Motor neuron (in vitro differentiated cells): Measurements from ENCODE around the gene GARIN3. TPM values are rescaled to one million over a fixed set of nuclear protein-coding genes. Genes with fewer than 3 reads are reported as not detected.

Experiments
- ATAC-seq, 8 experiments: fragments of 200-7000 bp; cut with Tn5 transposase; replicated peaks in 6 of 8; 2 replicates each; pipeline ENCODE4 v1.8.0; 2021; ENCODE audit warnings: mild to moderate bottlenecking in 8 of 8, moderate library complexity in 8 of 8
- H3K27ac ChIP-seq, 2 donors: fragments of 250-450 bp; sonication (Bioruptor Pico); 2 replicates each; pipeline ENCODE4 v1.9.0; 2021; ENCODE audit warnings: antibody characterized with exemption in 2 of 2, mild to moderate bottlenecking in 2 of 2, moderate library complexity in 1 of 2
- H3K4me1 ChIP-seq, 2 donors: fragments of 250-450 bp; sonication (Bioruptor Pico); replicated peaks in 1 of 2; 2 replicates each; pipeline ENCODE4 v1.6.1; 2021; ENCODE audit warnings: antibody characterized with exemption in 2 of 2, mild to moderate bottlenecking in 2 of 2, moderate library complexity in 1 of 2
- H3K4me3 ChIP-seq, 5 donors: fragments of 250-450 bp; sonication (Bioruptor Pico); 2 replicates each; pipeline ENCODE4 v1.9.0; 2021; ENCODE audit warnings: antibody characterized with exemption in 5 of 5, mild to moderate bottlenecking in 5 of 5, moderate library complexity in 4 of 5
- WGBS, 10 experiments: fragments of 450-650 bp; shearing (Covaris generic); methylation state at CpG; one replicate each; pipeline ENCODE4 v1.0.0; 2022; 5-methylcytosine and 5-hydroxymethylcytosine counted together
- in situ Hi-C, 9 experiments: fragments of 400-800 bp; cut with MboI; loops; one replicate each; pipeline ENCODE4 v1.15.0; 2021; ENCODE audit warnings: low sequenced_read_pairs in 9 of 9, low pct_unique_long_range_greater_than_20kb in 2 of 9; ENCODE audit not compliant: unreplicated experiment in 9 of 9
- total RNA-seq, 8 experiments: library from RNA; unstranded; fragments of 300-600 nt; gene quantifications; 2 replicates each; pipeline versions ENCODE4 v1.2.3 to v1.2.4, GENCODE V29; 2022

GARIN3 gene
- total RNA-seq, 8 experiments from 2014 or later = 0.14 to 0.54 (median 0.31) TPM; not detected in 4

DNA sequence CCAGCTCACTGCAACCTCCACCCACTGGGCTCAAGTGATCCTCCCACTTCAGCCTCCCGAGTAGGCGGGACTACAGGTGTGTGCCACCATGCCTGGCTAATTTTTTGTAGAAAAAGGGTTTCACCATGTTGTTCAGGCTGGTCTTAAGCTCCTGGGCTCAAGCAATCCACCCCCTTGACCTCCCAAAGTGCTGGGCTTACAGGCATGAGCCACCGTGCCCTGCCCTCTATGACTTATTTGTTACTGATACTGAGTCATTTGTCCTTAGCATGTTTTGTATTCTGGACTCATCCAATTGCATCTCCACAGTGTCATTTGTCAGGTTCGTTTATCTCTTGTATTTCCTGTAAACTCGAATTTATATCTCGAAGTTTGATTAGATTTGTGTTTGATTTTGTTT lies 11.9 kb upstream of the GARIN3 start:
- no peak overlapping the region for H3K4me3 ChIP-seq
- in situ Hi-C loops = no loop called here
- ATAC-seq = no peak
- 5 to 86% (median 79%) methylated on average over 2 to 5 of the region's 6 CpGs; no CpG with 5 or more reads in 1 of the 10 experiments for WGBS, 10 experiments
- H3K4me1 ChIP-seq = no peaks in the 10 kb centered on the region
- H3K27ac ChIP-seq = no peak overlapping the region

DNA sequence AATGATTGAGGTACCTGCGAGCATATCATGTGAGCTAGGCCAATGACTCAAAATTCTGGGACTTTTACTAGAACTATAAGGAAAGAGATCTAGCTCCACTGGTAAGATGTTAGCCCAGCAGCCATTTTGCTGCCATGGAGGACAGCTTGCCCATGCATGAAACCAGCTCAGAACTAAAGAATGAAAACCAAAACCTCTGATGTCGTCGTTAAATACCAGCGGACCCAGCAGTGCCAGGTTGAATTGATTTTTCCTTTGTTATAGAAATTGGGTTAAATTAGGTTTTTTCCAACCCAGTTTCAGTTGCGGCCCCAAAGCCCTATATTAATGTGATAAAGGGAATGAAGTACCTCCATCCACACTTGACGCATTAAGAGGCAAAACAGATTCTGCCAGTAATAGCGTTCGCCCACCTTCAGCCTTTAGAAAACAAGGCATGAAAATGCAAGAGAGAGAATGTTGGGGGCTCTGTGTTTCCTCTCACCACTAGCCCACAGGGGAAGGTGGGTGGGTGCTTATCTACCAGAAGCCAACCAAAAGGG lies 9.1 kb upstream of the GARIN3 start:
- 55 to 92% (median 80%) methylated on average over 1 to 8 of the region's 8 CpGs; no CpG with 5 or more reads in 1 of the 10 experiments for WGBS, 10 experiments
- in situ Hi-C loops = no loop called here
- no peak overlapping the region for H3K4me3 ChIP-seq
- H3K27ac ChIP-seq = no peak overlapping the region
- no peak for ATAC-seq
- no peaks in the 10 kb centered on the region for H3K4me1 ChIP-seq

DNA sequence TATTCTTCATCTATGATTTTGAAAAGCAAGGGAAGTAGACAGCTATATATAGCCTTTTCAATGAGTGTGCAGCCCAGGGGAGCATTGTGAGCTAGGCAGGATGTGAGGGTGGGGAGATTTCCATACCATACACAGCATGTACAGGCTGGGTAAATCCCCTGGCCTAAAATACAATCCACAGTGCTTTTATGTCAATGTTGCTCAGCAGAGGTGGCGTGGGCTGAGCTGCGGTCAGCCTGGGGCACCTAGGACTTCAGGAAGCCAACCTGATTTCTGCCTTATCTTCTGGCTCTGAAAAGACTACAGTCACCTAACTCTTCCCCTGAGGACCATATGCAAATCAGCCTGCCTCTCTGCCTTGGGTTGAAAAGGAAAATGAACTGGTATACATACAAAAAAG lies 6.3 kb upstream of the GARIN3 start:
- Histone ChIP-seq H3K4me3 (no peak overlapping the region), H3K4me1 (no peaks in the 10 kb centered on the region), H3K27ac (no peak overlapping the region)
- in situ Hi-C loops = loop anchor here in 1 of 9 experiments (25.0 kb wide), 1 partner anchor 115 kb away; no protein-coding TSS in a partner anchor
- no peak for ATAC-seq
- 20 to 76% (median 38%) methylated on average over 1 to 2 of the region's 2 CpGs; no CpG with 5 or more reads in 7 of the 10 experiments for WGBS, 10 experiments

DNA sequence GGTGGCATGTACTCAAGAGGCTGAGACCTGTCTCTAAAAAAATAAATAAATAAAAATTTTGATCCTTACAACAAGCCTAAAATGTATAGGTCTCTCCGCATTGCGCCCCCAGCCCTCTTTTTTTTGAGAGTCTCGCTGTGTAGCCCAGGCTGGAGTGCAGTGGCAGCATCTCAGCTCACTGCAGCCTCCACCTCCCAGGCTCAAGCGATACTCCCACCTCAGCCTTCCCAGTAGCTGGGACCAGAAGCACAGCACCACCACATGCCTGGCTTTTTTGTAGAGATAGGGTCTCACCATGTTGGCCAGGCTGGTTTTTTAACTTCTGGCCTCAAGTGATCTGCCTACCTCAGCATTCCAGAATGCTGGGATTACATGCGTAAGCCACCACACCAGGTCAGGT lies 2.2 kb upstream of the GARIN3 start:
- WGBS, 10 experiments = 58 to 100% (median 95%) methylated on average over 1 to 4 of the region's 5 CpGs; no CpG with 5 or more reads in 4 of the 10 experiments
- no peak overlapping the region for H3K4me3 ChIP-seq
- ATAC-seq = no peak
- H3K27ac ChIP-seq = no peak overlapping the region
- in situ Hi-C loops = loop anchor here in 1 of 9 experiments (25.0 kb wide), 1 partner anchor 119 kb away; no protein-coding TSS in a partner anchor
- H3K4me1 ChIP-seq = no peaks in the 10 kb centered on the region

DNA sequence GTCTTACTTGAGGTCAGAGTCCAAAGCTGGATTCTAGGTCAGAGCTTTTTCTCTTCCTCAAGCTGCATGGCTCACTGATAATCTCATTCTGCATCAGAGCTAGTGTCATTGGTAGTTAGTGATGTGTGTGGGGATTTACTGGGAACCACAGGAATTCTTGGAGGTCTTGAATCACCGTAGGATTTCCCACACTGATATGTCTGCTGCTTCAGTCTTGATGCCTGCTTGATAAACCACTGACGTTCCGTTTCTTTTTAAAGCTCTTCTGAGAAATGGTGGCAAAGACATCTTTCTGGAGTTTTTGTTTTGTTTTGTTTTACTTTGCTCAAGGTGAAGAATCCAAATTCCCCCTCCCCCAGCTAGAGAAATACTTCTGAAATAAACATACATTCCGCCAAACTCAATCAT lies 1.2 kb upstream of the GARIN3 start:
- H3K27ac ChIP-seq = no peak overlapping the region
- 0 to 100% (median 71%) methylated on average over 1 to 3 of the region's 4 CpGs; no CpG with 5 or more reads in 2 of the 10 experiments for WGBS, 10 experiments

DNA sequence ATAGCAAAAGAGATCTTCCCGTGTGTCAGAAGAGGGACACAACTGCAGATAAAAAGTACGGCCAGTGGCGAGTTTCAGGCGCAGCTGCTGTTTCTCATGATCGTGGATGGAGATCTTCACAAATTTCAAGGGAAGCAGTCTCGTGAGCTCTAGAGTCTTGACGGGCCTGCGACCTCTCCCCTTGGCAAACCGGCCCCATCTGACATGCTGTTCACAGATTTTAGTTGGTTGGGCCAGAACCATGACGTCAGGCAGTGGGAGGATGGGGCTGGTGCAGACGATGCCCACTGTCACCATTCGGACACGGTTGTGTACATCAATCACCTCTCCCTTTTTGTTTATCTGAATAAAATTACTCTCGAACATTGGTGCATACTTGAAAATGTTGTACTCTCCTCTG lies 396 bp downstream of the GARIN3 start:
- no peak overlapping the region for H3K4me3 ChIP-seq
- WGBS, 10 experiments = 44 to 95% (median 86%) methylated on average over 2 to 10 of the region's 14 CpGs; no CpG with 5 or more reads in 1 of the 10 experiments
- ATAC-seq = no peak
- in situ Hi-C loops = loop anchor here in 1 of 9 experiments (25.0 kb wide), 1 partner anchor 122 kb away; no protein-coding TSS in a partner anchor
- H3K27ac ChIP-seq = no peak overlapping the region
- H3K4me1 ChIP-seq = no peaks in the 10 kb centered on the region

More for the DNA sequence above, 1.2 kb upstream of the GARIN3 start:
- ATAC-seq = no peak
- in situ Hi-C loops = loop anchor here in 1 of 9 experiments (25.0 kb wide), 1 partner anchor 120 kb away; no protein-coding TSS in a partner anchor
- Histone ChIP-seq H3K4me3 (no peak overlapping the region), H3K4me1 (no peaks in the 10 kb centered on the region)

DNA sequence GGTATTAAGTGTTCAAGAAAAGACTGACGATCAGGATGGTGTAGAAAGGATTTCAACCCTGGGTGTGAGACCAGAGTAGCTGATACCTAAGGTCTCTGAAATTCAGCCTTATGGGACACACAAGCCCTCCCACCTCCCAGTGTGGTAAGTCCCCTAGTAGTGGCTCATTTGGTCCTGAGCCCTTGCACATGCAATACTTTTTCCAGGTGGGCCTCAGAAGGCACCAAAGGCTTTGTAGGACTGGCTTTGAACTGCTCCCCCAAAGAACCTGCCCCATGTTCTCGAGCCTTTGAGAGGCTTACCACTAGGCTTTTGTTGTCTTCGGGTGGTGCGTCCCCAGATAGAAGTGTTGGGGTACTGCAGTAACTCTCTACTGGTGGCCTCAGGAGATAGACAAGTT lies 803 bp downstream of the GARIN3 start:
- in situ Hi-C loops = loop anchor here in 1 of 9 experiments (25.0 kb wide), 1 partner anchor 122 kb away; no protein-coding TSS in a partner anchor
- Histone ChIP-seq H3K27ac (no peak overlapping the region), H3K4me1 (no peaks in the 10 kb centered on the region), H3K4me3 (no peak overlapping the region)
- 0 to 100% (median 83%) methylated on average over 1 to 2 of the region's 4 CpGs; no CpG with 5 or more reads in 3 of the 10 experiments for WGBS, 10 experiments
- no peak for ATAC-seq

DNA sequence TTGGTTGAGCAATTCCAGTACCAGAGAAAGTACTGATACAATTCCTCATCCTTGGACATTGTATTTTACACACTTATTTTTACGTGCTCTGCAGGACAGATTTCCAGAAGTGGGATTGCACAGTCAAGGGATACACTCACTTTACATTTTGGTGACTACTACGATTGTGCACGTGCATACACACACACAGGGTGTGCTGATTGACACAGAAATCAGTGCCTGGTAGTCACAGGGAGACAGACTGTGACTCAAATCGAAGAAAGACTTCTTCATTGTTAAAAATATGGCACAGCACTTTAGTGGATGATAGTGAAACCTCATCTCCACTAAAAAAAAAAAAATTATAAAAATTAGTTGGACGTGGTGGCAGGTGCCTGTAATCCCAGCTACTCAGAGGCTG lies 1.5 kb downstream of the GARIN3 start:
- H3K27ac ChIP-seq = no peak overlapping the region
- no peaks in the 10 kb centered on the region for H3K4me1 ChIP-seq
- H3K4me3 ChIP-seq = no peak overlapping the region
- no peak for ATAC-seq
- WGBS, 10 experiments = 34 to 86% (median 60%) methylated on average over 2 to 5 of the region's 5 CpGs; no CpG with 5 or more reads in 2 of the 10 experiments
- in situ Hi-C loops = loop anchor here in 1 of 9 experiments (25.0 kb wide), 1 partner anchor 123 kb away; no protein-coding TSS in a partner anchor

DNA sequence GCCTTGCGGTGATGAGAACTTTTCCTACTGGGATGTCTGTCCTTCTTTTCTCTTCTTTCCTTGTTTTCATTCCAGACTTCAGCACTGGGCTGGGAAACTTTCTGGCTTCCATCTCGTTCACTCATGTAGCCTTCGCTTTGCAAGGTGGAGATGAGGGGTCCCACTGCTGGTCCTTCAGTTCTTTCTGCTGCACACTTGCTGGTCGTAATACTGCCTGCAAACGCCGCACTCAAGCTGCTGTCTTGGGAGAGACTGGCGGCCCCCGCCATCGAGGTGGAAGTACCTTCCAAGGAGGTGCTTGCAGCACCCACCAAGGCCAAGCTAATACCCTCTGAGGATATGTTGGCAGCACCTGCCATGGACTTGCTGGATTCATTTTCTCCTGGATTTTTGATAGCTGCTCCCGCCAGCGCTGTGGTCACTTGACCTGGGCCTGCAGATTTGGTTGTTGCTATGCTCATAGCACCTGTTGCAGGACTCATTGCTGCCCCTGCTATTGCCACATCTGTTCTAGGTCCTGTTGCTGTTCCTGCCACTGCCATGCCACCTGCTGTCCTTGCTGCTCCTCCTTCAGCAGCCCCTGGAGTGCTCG lies 3.0 kb downstream of the GARIN3 start:
- ATAC-seq = no peak
- WGBS, 10 experiments = 20 to 96% (median 77%) methylated on average over 1 to 9 of the region's 12 CpGs; no CpG with 5 or more reads in 2 of the 10 experiments
- no peaks in the 10 kb centered on the region for H3K4me1 ChIP-seq
- in situ Hi-C loops = loop anchor here in 1 of 9 experiments (25.0 kb wide), 1 partner anchor 124 kb away; no protein-coding TSS in a partner anchor
- H3K4me3 ChIP-seq = no peak overlapping the region
- no peak overlapping the region for H3K27ac ChIP-seq

DNA sequence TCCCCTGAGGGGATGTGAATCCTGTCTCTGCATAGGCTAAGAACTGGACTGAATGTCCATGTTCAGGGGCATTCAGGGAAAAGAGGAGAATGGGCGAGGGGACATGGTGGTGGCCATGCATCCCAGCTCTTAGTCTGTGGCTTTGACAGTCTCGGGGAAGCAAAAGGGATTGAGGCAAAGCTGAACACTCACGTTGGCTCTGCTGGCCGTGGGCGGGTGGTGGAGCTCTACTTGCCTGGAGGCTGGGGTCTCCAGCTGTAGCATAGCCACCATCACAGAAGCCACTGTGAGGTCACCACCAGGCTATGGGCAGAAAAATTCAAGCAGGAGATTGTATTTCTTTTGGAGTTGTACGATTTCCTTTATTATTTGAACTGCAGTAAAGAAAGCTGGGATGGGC lies 4.1 kb downstream of the GARIN3 start:
- in situ Hi-C loops = loop anchor here in 1 of 9 experiments (25.0 kb wide), 1 partner anchor 125 kb away; no protein-coding TSS in a partner anchor
- 40 to 100% (median 80%) methylated on average over 1 to 5 of the region's 6 CpGs; no CpG with 5 or more reads in 3 of the 10 experiments for WGBS, 10 experiments
- no peak for ATAC-seq
- H3K27ac ChIP-seq = no peak overlapping the region
- no peaks in the 10 kb centered on the region for H3K4me1 ChIP-seq
- H3K4me3 ChIP-seq = no peak overlapping the region

DNA sequence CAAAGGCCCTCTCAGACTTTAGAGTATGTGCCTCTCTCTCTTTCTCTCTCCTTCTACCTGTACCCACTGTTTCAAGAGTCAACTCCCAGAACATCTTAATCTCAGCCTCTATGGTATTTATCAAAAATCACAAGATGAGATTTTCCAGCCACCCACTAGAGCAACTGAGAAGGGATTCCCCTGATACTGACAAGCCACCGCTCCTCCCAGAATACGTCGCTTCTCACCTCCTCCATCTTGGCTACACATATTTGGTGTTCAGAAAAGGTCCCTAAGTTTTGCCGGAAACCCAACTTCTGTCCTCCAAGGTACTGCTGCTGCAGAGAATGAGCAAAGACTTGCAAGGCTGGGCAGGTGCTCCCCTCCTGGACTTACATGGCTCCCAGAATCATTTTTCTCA lies 6.1 kb downstream of the GARIN3 start:
- Histone ChIP-seq H3K27ac (no peak overlapping the region), H3K4me1 (no peaks in the 10 kb centered on the region), H3K4me3 (no peak overlapping the region)
- WGBS, 10 experiments = 34 to 100% (median 96%) methylated on average over 3 to 4 of the region's 4 CpGs; no CpG with 5 or more reads in 4 of the 10 experiments
- no peak for ATAC-seq
- in situ Hi-C loops = loop anchor here in 1 of 9 experiments (25.0 kb wide), 1 partner anchor 127 kb away; no protein-coding TSS in a partner anchor

DNA sequence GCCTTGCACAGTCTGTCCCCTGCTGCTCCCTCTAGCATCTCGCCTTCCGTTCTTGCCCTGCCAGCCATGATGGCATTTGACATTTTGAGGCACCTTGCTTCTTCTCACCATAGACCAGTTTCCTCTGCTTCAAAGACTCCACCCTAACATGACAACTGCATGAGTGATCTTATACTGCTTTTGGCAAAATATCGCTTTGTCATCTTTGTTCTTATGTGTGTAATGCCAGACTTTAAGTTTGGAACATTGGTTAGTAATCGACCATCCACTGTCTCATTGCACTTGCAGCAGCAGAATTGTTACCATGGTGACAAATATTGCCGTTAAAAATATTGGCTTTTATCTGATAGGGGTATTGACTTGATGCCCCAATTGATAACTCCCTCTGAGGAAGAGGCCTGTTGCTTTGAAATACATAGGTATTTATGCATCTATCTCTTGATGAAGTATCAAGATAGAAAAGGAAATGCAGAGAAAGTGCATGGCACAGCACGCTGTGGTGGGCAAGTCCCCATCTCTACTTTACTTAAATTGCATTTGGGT lies 6.8 kb downstream of the GARIN3 start:
- 20 to 100% (median 80%) methylated on average over 1 to 6 of the region's 6 CpGs; no CpG with 5 or more reads in 1 of the 10 experiments for WGBS, 10 experiments

More for the DNA sequence above, 6.8 kb downstream of the GARIN3 start:
- Histone ChIP-seq H3K27ac (no peak overlapping the region), H3K4me1 (no peaks in the 10 kb centered on the region), H3K4me3 (no peak overlapping the region)
- ATAC-seq = no peak
- in situ Hi-C loops = loop anchor here in 1 of 9 experiments (25.0 kb wide), 1 partner anchor 128 kb away; no protein-coding TSS in a partner anchor
